GM21786 (cell line): Measurements from ENCODE around the gene PCNA.
A peak's percentile ranks its signal among the peaks of the same experiment; 100 is the strongest.

Experiments used
- ATAC-seq: cut with Tn5 transposase; IDR thresholded peaks from one replicate; pipeline ENCODE4 v1.9.1; 2021; ENCODE audit not compliant: unreplicated experiment

PCNA gene

GRCh38 chr20:5119435-5120184 is at the start of gene PCNA:
Gene PCNA (minus strand): TSS chr20:5119958. CDS start chr20:5119798, 160 bp downstream.
- ATAC-seq = peak; percentile 93

GRCh38 chr20:5168651-5169396 is 49.1 kb upstream of the PCNA start:
- peak; percentile 35 for ATAC-seq

GRCh38 chr20:5164645-5165625 is 45.2 kb upstream of the PCNA start:
- no peak for ATAC-seq

GRCh38 chr20:5161536-5162164 is 41.9 kb upstream of the PCNA start:
- ATAC-seq = no peak

- no peak for ATAC-seq
Measured at GRCh38 chr20:5160882-5161281, 41.1 kb upstream of the PCNA start.

GRCh38 chr20:5159928-5160327 is 40.2 kb upstream of the PCNA start:
- no peak for ATAC-seq

GRCh38 chr20:5156675-5157448 is 37.1 kb upstream of the PCNA start:
- no peak for ATAC-seq

- no peak for ATAC-seq
Measured at GRCh38 chr20:5155404-5155803, 35.6 kb upstream of the PCNA start.

GRCh38 chr20:5154543-5154925 is 34.8 kb upstream of the PCNA start:
- no peak for ATAC-seq

- no peak for ATAC-seq
Measured at GRCh38 chr20:5153612-5154542, 34.1 kb upstream of the PCNA start.

GRCh38 chr20:5153152-5153467 is 33.4 kb upstream of the PCNA start:
- no peak for ATAC-seq

GRCh38 chr20:5150226-5151076 is 30.7 kb upstream of the PCNA start:
- ATAC-seq = no peak

- no peak for ATAC-seq
Measured at GRCh38 chr20:5149892-5150225, 30.1 kb upstream of the PCNA start.

- no peak for ATAC-seq
Measured at GRCh38 chr20:5148581-5148980, 28.8 kb upstream of the PCNA start.

GRCh38 chr20:5146871-5147592 is 27.3 kb upstream of the PCNA start:
- no peak for ATAC-seq

GRCh38 chr20:5146099-5146668 is 26.4 kb upstream of the PCNA start:
- no peak for ATAC-seq

- ATAC-seq = no peak
Measured at GRCh38 chr20:5145365-5146098, 25.8 kb upstream of the PCNA start.
